Large intestine (tissue), 3 donors: Measurements from ENCODE around the gene NECAB3. TPM values are rescaled to one million over a fixed set of nuclear protein-coding genes. Genes with fewer than 3 reads are reported as not detected.

Source experiments
- DNase-seq, 2 donors: peaks; one replicate each; pipeline versions ENCODE4 v3.0.0 to v3.0.0-alpha.2; 2013
- H3K27ac ChIP-seq: one replicate; pipeline ENCODE4 v1.5.1; 2013; ENCODE audit warnings: low read length
- H3K27me3 ChIP-seq: 2 replicates; pipeline ENCODE4 v1.6.1; 2013; ENCODE audit warnings: low read length; ENCODE audit not compliant: control insufficient read depth, insufficient read depth
- H3K36me3 ChIP-seq: 2 replicates; pipeline ENCODE4 v1.6.1; 2013; ENCODE audit warnings: low read length; ENCODE audit not compliant: control insufficient read depth, insufficient read depth
- H3K4me1 ChIP-seq: one replicate; pipeline ENCODE4 v1.6.1; 2013; ENCODE audit warnings: low read length; ENCODE audit not compliant: control insufficient read depth, insufficient read depth
- H3K4me3 ChIP-seq: one replicate; pipeline ENCODE4 v1.5.1; 2013; ENCODE audit warnings: low read length
- H3K9me3 ChIP-seq: one replicate; pipeline ENCODE4 v1.6.1; 2013; ENCODE audit warnings: mild to moderate bottlenecking, low read depth, low read length, moderate library complexity; ENCODE audit not compliant: control insufficient read depth
- WGBS: methylation state at CpG from one replicate; pipeline ENCODE4 v1.1.5; 2013; ENCODE audit warnings: low lambda C conversion rate; ENCODE audit not compliant: insufficient coverage; 5-methylcytosine and 5-hydroxymethylcytosine counted together
- polyA plus RNA-seq: library from polyadenylated mRNA; unstranded; fragments of 120-200 nt; gene quantifications from one replicate; pipeline ENCODE4 v1.2.1, GENCODE V29; 2013

The NECAB3 gene
- polyA plus RNA-seq, 1 donor, result 27.8 TPM

GRCh38 chr20:33686984-33687366, 12.7 kb upstream of the NECAB3 start:
- DNase-seq, result no peak
- no peak overlapping the region for H3K27ac ChIP-seq
- H3K36me3 ChIP-seq, result no peaks in the 10 kb centered on the region
- no peak overlapping the region for H3K4me3 ChIP-seq
- no peaks in the 10 kb centered on the region for H3K9me3 ChIP-seq
- no CpG with 5 or more reads among the region's 14 CpGs for WGBS
- peaks cover 30% of the 10 kb centered on the region for H3K4me1 ChIP-seq
- no peaks in the 10 kb centered on the region for H3K27me3 ChIP-seq

GRCh38 chr20:33686100-33686983, 12.1 kb upstream of the NECAB3 start, which contains the start of gene E2F1:
Gene E2F1, minus strand, starts transcription at chr20:33686385. Its CDS starts 121 bp downstream, at chr20:33686264.
- no peaks in the 10 kb centered on the region for H3K27me3 ChIP-seq
- no CpG with 5 or more reads among the region's 101 CpGs for WGBS
- peak within 1 kb of the TSS; percentile 46 for H3K4me3 ChIP-seq
- H3K4me1 ChIP-seq, result peaks cover 30% of the 10 kb centered on the region
- peak within 1 kb of the TSS; percentile 12 for H3K27ac ChIP-seq
- peak; percentile 88 to 96 for DNase-seq
- no peaks in the 10 kb centered on the region for H3K9me3 ChIP-seq
- no peaks in the 10 kb centered on the region for H3K36me3 ChIP-seq

- peak in 1 of 2 donors; percentile 60 for DNase-seq
- Histone ChIP-seq H3K4me1 (peaks cover 30% of the 10 kb centered on the region), H3K27ac (peak overlapping the region; percentile 12)
Measured at GRCh38 chr20:33685328-33686099, 11.3 kb upstream of the NECAB3 start.

GRCh38 chr20:33684533-33685327, 10.5 kb upstream of the NECAB3 start:
- peak overlapping the region; percentile 12 for H3K27ac ChIP-seq
- no peaks in the 10 kb centered on the region for H3K27me3 ChIP-seq
- peaks cover 30% of the 10 kb centered on the region for H3K4me1 ChIP-seq
- peak overlapping the region; percentile 46 for H3K4me3 ChIP-seq
- H3K36me3 ChIP-seq, result no peaks in the 10 kb centered on the region
- no peaks in the 10 kb centered on the region for H3K9me3 ChIP-seq
- WGBS, result 20% methylated on average over 1 of the region's 10 CpGs
- DNase-seq, result no peak

More at GRCh38 chr20:33685328-33686099, 11.3 kb upstream of the NECAB3 start:
- H3K9me3 ChIP-seq, result no peaks in the 10 kb centered on the region
- peak overlapping the region; percentile 46 for H3K4me3 ChIP-seq
- H3K27me3 ChIP-seq, result no peaks in the 10 kb centered on the region
- WGBS, result no CpG with 5 or more reads among the region's 53 CpGs
- no peaks in the 10 kb centered on the region for H3K36me3 ChIP-seq

- Histone ChIP-seq H3K27me3 (no peaks in the 10 kb centered on the region), H3K27ac (no peak overlapping the region), H3K36me3 (peaks cover 3% of the 10 kb centered on the region), H3K9me3 (no peaks in the 10 kb centered on the region), H3K4me3 (no peak overlapping the region), H3K4me1 (peaks cover 21% of the 10 kb centered on the region)
- no peak for DNase-seq
- no CpG with 5 or more reads among the region's 9 CpGs for WGBS
Measured at GRCh38 chr20:33681728-33682353, 7.6 kb upstream of the NECAB3 start.

GRCh38 chr20:33681288-33681687, 7.1 kb upstream of the NECAB3 start:
- Histone ChIP-seq H3K36me3 (peaks cover 3% of the 10 kb centered on the region), H3K27me3 (no peaks in the 10 kb centered on the region), H3K27ac (no peak overlapping the region), H3K9me3 (no peaks in the 10 kb centered on the region), H3K4me3 (no peak overlapping the region), H3K4me1 (peaks cover 19% of the 10 kb centered on the region)
- no CpG with 5 or more reads among the region's 5 CpGs for WGBS
- no peak for DNase-seq

GRCh38 chr20:33680686-33681085, 6.5 kb upstream of the NECAB3 start:
- no CpG with 5 or more reads among the region's 2 CpGs for WGBS
- Histone ChIP-seq H3K4me3 (no peak overlapping the region), H3K9me3 (no peaks in the 10 kb centered on the region), H3K27ac (no peak overlapping the region), H3K4me1 (peaks cover 22% of the 10 kb centered on the region), H3K36me3 (peaks cover 3% of the 10 kb centered on the region), H3K27me3 (no peaks in the 10 kb centered on the region)
- no peak for DNase-seq

- H3K27ac ChIP-seq, result no peak overlapping the region
- no CpG with 5 or more reads among the region's 20 CpGs for WGBS
- no peak for DNase-seq
Measured at GRCh38 chr20:33679758-33680485, 5.7 kb upstream of the NECAB3 start.

GRCh38 chr20:33677991-33678702, 3.9 kb upstream of the NECAB3 start:
- Histone ChIP-seq H3K27ac (no peak overlapping the region), H3K27me3 (no peaks in the 10 kb centered on the region), H3K4me3 (no peak overlapping the region), H3K4me1 (peaks cover 24% of the 10 kb centered on the region), H3K9me3 (no peaks in the 10 kb centered on the region), H3K36me3 (peaks cover 3% of the 10 kb centered on the region)
- WGBS, result no CpG with 5 or more reads among the region's 15 CpGs
- no peak for DNase-seq

More at GRCh38 chr20:33679758-33680485, 5.7 kb upstream of the NECAB3 start:
- Histone ChIP-seq H3K9me3 (no peaks in the 10 kb centered on the region), H3K4me1 (peaks cover 23% of the 10 kb centered on the region), H3K36me3 (peaks cover 3% of the 10 kb centered on the region), H3K4me3 (no peak overlapping the region), H3K27me3 (no peaks in the 10 kb centered on the region)
